ENCODE measurements around the gene PLD5.
"Not testable (repeated sequence)": the region's sequence is repeated elsewhere in the genome, so short reads cannot be mapped to it uniquely, and the experiment has no call there.

PLD5 gene

DNA sequence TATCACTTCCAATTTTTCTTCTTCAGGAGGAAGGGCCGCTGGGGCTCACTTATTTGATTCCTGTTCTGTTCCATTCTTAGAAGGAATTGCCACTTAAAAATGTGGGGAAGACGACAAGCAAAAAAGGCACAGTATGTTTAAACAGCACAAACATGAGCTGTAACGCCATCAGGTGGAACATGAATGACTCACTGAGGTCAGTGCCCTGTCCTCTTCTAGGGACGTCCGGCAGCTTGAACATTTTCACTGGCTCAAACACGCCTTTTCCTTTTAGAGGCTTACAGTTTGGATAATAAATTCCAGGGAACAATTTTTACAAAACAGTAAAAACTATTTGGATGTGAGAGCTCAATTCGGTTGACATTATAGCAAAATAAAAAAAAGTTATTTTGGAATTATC, 260.1 kb downstream of the PLD5 start:
- not testable (repeated sequence) for DNase-seq

DNA sequence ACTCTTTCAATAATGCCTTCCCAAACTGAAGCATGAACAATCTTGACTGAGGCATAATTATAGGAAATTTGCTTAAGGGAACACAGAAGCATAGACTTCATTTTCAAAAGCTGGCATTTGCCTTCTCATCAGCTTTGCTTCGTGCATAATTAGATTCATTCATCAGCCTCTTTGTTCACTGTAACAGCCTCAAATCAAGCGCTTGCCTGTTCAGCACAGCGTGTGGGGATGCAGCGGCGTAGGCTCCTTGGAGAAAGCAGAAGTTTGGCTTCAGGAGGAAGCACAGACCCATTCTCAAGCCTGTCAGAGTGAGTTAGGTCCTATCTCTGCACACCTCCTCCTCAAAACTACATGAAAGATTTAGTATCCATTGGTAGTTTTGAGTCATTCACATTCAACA, 279.2 kb downstream of the PLD5 start:
- DNase-seq = peak; percentile 89

DNA sequence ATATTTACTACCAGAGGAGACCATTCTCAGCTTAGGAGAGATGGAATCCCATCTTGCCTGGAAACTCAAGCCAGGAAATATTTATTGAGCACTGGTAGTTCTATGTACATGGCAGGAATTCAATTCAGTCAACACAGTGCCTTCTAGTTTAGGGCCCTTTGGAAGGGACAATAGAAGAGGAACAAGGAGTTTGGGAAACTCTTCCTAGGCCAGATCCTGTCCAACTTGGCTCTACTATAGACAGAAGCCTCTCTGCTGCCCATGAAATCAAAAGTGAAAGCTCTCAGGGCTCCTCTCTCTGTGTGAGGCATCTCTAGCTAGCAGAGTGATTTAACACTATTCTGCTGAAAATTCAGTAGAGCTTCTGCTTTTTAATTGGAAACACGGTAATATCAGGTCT, 281.0 kb downstream of the PLD5 start:
- peak; percentile 56 for DNase-seq

DNA sequence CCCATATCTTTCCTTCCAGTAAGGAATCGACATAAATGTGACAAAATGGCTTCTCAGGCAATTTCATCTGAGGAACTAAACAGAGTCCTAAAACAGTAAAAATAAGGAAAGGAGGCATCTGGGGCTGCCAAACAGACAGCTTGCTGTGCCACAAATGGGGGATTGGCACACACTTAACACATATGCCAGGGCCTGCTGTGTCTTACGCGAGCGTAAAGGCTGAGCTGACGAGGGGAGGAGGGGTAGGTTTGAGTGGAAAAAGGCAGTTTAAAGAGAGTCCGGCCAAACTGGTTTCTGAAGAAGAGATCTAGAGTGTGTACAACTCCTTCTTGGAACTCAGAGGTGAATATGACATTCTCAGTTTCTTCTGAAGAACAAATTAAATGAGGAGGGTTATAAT, 281.5 kb downstream of the PLD5 start:
- DNase-seq = peak; percentile 92

DNA sequence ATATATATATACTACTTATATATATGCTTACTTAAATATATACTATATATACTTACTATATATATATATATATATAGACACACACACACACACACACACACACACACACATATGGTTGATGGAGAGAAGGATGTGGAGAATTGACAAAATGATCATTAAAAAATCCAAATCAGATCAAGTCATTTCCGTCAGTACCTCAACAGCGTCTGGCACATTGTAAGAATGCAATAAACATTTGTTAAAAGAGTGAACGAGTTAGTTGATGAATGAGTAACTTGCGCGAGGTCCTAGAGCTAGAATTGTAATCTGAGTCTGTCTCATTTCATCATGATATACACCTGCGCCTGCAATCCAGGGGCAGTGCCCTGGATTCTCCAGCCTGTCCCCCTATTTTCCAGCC, 282.6 kb downstream of the PLD5 start:
- DNase-seq = peak; percentile 37

DNA sequence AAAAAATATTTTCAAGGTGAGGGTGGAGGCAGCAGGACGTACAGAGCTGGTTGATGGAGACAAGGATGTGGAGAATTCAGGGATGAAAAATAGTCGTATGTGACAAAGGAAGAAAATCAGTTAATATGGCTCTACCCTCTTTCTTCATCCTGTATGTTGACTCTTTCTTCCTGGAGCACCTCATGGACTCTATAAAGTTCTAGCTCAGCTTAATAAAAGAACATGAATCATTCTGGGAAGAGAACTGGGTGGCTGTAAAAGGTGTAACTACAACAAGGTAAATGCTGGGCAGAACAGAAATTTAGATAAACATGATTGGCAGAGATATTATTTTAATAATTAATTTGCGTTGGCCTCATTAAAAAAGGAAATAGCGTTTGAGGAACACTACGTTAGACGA, 283.8 kb downstream of the PLD5 start:
- no peak for DNase-seq

DNA sequence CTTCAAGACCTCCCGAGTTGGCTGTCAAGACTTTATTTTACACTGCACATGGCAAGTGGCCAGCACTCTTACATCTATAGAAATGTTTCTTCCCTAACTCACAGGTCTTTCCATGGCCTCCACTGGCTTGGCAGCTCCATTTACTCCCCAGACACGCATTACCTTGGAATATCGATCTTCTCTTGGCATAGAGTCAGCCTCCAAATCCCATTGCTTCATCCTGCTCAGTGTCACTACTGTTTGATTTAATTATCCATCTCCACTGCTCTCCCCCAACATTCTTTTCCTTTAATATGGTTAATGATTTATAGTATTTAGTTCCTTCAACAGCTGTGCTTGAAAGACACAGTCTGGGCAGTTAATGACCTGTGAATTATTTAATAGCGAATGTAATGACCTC, 284.4 kb downstream of the PLD5 start:
- DNase-seq = peak; percentile 89

DNA sequence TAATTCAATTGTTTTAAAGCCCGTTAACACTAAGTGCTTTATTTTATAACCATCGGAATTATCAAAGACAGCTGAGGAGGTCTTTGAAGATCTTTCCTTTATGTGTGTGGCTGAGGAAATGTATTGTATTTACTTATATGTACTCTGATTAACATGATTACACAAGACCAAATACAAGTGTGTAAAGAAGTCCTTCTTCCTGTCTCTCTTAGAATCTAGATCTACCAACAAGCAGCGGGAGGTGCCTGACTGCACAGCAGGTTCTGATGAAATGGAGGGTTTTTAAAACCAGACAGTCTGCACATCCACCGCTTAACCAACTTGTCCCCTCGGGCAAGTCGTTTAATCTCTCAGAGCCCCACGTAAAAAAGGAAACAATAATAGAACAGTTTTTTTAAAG, 285.1 kb downstream of the PLD5 start:
- peak; percentile 98 for DNase-seq

DNA sequence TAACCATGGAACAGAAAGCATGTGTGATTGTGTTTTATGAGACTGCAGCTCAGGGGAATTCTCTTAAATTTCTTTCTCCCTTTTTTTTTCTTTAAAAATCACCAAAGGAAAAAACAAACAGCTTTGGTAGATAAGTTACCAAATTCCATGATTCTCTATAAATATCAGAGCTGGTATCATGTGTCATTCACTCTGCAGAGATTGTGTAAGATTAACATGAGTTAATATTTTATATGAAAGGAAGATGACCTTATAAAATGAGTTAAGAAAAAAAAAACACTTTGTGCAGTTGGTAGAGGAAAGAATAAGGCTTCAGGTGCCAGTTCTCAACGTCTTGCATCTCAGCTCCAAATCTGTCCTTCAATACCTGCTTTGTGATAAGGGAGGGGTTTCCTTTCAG, 287.4 kb downstream of the PLD5 start:
- DNase-seq = no peak

DNA sequence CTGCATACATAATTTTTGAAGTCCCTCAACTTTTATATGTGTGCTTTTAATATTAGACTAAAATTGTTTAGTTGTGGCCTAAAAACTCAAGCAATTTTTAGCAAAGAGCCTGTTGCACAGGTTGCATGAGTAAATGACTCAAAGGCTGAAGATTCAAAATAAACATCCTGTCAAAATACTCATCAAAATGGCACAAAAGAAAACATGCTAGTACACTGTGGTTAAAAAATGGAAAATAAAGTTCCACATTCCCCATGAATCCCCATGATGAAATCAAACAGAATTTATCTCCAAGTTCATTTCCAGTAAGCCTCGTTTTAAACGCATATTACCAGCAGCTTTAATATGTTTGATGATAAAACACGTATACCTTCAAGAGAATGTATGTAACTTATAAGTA, 295.5 kb downstream of the PLD5 start:
- no peak for DNase-seq

DNA sequence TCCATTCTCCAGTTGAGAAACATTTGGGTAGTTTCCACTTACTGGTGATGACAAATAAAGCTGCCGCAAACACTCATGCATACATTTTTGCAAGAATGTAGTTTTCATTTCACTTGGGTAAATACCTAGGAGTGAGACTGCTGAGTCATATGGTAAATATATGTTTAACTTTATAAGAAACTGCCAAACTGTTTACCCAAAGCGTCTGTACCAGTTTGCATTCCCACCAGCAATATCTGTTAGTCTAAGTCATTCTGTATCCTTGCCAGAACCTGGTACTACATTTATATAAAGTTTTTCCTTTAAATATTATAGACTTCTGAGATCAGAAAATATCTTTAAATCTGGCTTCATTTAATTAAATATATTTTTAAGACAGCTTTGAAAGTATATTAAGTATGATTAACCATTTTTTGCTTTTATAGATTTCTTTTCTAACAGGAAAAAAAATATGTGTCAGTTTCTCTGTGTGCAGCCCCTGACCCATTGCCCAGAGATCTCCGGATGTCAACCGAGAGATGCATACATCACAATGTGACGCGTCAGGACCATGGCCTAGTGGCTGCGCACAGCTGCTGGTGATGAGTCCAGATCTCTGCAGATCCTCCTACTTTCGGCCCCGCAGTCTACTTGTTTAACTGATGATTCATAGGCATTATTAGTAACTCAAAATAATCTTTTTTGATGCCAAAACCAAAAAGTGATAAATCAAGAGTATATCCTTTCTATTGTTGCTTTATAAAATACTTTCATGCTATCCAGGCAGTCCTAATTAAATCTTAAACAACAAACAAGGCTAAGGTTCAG, 298.5 kb downstream of the PLD5 start:
- DNase-seq = no peak

DNA sequence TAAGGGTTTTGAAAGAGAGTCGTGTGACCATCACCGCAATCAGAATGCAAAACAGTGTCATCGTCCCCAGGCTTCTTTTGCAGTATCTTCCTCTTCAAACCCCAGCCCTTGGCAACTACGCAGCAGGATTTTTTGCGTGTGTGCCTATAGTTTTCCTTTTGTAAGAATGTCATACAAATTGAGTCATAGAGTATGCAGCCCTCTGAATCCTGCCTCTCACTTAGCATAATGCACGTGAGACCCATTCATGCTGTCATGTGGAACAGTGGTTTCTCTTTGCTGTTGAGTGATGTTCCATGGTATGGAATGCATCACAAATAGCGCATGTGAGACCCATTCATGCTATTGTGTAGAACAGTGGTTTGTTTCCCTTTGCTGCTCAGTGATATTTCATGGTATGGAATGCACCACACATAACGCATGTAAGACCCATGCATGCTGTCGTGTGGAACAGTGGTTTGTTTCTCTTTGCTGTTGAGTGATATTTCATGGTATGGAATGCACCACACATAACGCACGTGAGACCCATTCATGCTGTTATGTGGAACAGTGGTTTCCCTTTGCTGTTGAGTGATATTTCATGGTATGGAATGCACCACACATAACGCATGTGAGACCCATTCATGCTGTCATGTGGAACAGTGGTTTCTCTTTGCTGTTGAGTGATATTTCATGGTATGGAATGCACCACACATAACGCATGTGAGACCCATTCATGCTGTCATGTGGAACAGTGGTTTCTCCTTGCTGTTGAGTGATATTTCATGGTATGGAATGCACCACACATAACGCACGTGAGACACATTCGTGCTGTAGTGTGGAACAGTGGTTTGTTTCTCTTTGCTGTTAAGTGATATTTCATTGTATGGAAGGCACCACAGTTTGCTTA, 299.4 kb downstream of the PLD5 start:
- not testable (repeated sequence) for DNase-seq

DNA sequence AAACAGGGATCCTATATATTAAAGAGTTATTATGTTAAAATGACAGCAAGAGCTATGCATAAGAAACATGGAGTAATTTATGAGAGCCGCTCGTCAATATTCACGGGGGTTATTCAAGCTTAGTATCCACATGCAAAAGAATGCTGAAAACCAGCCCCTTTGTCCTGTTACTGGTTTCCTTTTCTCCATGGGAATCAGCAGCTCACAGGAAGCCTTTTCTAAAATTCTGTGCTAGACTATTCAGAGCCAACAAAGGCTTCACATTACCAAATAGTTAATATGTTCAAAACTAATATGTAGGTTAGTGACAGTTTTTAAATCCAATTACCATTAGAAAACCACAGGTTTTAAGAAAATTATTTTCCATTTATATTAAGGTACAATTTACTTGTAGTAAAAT, 300.0 kb downstream of the PLD5 start:
- no peak for DNase-seq

DNA sequence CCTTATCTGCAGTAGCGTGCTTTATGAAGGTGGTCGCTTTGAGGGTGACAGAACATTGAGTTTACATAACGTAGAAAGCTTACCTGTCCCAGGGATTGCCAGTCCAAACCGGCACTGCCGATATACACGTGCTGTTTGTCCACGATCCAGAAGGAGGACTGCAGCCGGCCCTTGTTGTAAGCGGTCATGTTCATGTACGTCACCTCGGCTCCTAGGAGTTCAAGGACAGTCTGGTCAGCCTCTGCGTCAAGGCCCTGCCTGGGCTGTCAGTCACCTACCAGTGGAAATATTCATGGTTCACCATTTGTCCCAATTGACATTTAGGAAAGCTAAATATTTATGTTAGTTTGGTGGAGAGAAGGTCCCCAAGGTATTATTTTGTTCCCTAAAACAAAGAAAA, 304.6 kb downstream of the PLD5 start:
- DNase-seq = no peak

DNA sequence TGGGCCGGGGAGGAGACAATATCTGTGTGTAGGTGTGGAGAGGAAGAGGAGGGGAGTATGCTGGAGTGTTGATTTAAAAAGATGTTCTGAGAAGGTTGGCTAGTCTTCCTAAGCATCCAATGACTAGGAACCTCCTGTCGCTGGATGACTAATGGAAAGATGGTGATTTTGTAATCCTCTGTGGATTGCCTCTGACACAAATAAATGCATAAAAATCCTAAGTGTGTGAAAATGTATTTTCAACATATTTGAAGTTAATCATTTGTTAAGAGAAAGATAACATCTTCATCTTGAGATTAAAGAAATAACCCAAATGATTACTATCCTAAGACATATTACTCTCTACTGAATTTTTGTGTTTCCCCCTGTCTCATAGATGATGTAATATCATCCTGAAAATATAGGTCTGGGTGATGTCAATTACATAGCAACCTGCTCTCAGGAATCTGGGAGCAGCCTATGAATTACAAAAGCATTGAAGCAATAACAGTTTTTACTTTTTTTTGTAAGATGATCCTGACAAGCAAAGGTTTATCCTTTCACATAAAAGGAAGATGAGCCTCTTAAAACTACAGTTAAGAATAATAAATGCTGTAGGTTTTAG, 305.1 kb downstream of the PLD5 start:
- no peak for DNase-seq

DNA sequence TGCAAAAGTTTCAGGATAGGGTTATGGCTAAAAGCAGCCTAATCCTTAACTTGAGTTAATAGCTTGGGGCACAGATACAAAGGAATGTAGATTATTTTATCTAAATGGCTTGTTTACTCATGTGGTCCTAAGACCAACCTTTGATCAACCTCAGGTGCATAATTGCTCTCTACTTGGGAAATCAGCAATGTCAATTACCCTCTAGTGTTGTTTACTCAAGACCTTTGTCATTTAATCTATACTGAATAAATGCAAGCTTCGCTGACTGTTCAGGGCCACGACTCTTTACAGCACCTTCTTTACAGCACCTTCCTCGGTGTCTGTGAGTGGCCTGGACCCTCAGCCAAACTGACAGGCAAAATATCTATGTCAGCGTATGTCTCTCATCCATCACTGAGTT, 308.1 kb downstream of the PLD5 start:
- DNase-seq = no peak

DNA sequence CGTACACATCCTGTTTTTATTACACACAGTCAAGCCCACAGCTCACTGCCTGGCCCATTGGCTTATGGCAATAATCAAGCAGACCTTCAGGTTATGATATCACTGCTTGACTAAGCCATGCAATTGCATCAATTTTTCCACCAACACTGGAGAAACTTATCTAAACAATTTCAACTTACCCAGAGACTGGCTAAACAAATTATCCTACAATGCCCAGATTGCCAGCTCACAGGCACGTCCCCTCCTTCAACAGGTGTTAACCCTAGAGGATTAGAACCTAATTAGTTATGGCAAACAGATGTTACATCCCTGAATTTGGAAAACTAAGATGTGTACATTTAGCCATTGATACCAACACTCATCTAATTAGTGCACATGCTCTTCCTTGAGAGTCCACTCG, 310.0 kb downstream of the PLD5 start:
- DNase-seq = peak; percentile 89

DNA sequence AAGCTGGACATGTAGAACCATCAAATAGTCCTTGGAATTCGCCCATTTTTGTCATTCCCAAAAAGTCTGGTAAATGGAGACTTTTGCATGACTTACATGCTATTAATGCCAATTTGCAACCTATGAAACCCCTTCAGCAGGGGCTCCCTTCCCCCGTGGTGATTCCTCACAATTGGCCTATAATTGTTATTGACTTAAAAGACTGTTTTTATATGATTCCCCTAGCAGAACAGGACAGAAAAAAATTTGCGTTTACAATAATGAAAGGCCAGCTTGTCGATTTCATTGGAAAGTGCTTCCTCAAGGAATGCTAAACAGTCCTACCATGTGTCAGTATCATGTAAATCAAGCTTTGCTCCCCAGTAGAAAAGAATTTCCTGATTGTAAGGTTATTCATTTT, 311.5 kb downstream of the PLD5 start:
- DNase-seq = not testable (repeated sequence)

DNA sequence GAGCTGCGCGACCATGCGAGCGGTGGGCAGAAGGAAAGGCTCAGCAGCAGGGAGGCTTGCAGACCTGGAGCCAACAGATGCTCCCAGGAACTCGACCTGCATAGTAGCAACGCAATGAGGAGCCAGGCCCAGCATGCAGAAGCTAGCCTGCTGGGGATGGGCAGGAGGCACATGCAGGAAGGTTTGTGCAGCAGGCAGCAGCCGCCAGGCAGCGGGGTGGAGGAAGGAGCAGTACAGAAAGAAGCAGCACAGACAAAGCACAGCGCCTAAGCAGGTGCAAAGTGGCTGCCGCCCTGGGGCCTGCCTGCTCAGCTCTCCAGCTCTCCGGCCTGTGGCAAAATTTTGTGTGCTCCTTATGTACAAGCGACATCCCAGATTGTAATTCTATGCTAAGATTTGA, 312.1 kb downstream of the PLD5 start:
- DNase-seq = peak; percentile 83

DNA sequence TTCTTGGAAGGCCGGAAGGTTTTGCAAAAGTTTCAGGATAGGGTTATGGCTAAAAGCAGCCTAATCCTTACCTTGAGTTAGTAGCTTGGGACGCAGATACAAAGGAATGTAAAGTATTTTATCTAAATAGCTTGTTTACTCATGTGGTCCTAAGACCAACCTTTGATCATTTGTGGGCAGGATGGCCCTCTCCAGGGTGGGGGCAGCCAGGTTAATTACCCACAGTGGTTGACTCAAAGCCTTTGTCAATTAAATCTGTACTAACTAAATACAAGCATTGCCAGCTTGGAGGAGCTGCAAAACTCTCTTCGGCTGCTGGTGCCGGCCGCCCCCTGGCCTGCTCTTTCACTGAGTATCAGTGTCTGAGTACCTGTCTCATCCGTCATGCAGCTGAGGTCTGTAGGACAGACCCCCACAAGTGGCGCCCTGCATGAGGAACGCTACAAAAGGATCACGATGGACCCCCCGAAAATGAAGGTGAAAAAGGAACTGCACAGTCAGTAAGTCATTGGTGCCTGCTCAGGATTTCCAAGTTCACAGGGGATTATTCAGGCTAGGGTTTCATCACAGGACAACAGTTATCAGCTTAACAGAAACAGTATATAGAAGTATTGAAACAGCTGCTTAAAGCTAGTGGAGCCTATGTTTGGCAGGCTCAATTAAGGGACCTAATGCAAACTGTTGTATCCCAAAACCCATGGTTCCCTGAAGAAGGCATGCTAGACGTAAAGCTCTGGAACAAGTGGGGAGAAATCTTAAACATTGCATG, 313.1 kb downstream of the PLD5 start:
- DNase-seq = peak; percentile 26

DNA sequence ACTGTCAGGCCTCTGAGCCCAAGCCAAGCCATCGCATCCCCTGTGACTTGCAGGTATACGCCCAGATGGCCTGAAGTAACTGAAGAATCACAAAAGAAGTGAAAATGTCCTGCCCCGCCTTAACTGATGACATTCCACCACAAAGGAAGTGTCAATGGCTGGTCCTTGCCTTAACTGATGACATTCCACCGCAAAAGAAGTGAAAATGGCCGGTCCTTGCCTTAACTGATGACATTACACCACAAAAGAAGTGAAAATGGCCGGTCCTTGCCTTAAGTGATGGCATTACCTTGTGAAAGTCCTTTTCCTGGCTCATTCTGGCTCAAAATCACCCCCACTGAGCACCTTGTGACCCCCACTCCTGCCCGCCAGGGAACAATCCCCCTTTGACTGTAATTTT, 314.2 kb downstream of the PLD5 start:
- DNase-seq = not testable (repeated sequence)

DNA sequence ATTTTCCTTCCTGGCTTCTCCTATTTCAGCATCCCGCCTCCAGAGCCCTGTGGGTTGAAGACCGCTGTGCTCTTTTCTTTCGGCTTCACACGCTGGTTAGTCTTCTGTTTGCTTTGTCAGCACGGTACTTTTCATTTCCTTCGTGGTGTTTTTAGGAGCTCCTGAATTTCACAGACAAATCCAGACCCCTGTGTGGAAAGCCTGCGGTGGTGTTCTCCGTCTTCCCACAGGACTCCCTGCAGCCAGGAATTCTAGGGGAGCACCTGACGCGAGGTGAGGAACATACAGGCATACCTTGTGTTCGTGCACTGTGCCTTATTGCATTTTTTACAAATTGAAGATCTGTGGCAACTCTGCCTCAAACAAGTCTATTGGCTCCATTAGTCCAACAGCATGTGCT, 315.4 kb downstream of the PLD5 start:
- DNase-seq = no peak

DNA sequence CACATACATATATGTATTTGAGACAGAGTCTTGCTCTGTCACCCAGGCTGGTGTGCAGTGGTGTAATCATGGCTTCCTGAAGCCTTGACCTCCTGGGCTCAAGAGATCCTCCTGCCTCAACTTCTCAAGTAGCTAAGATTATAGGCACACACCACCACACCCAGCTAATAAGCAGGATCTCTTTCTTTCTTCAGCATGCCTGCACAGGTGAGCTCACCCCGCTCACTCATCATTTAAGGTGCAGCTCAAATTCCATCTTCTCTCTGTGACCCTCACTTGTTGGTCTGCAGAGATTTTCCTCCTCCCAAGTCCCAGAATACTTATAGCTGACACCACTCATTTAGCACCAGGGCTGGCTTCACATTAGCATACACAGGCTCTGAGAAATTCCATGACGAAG, 316.5 kb downstream of the PLD5 start:
- no peak for DNase-seq

Data from NCI-H69 (cell line).